H1 (cell line): ENCODE data around the gene ABCD2. TPM values are rescaled to one million over a fixed set of nuclear protein-coding genes. Genes with fewer than 3 reads are reported as not detected.

Experiments
- BRCA1 ChIP-seq: IDR thresholded peaks from 2 replicates; pipeline ENCODE4 v1.6.1; 2012; ENCODE audit warnings: low read depth, low read length, improper control_type of control experiment
- CBX8 ChIP-seq: fragments of 300-800, 300-1000 bp; sonication (generic); IDR thresholded peaks from 2 replicates; pipeline ENCODE4 v1.7.1; 2016; ENCODE audit warnings: low read depth, low read length, borderline replicate concordance
- CEBPB ChIP-seq: IDR thresholded peaks from 2 replicates; pipeline ENCODE4 v1.6.1; 2012; ENCODE audit warnings: low read depth, low read length
- CHD7 ChIP-seq: fragments of 300-600 bp; sonication (generic); IDR thresholded peaks from 2 replicates; pipeline ENCODE4 v1.7.1; 2012; ENCODE audit warnings: low read length, moderate library complexity, mild to moderate bottlenecking, inconsistent platforms; ENCODE audit not compliant: insufficient replicate concordance
- GTF2F1 ChIP-seq: IDR thresholded peaks from 2 replicates; pipeline ENCODE4 v1.6.1; 2012; ENCODE audit warnings: low read depth, low read length, improper control_type of control experiment, borderline replicate concordance
- KDM4A ChIP-seq: IDR thresholded peaks from one replicate; pipeline ENCODE4 v1.7.1; 2012; ENCODE audit warnings: low read depth, mild to moderate bottlenecking, moderate library complexity, low read length, inconsistent platforms; ENCODE audit not compliant: severe bottlenecking
- KDM5A ChIP-seq: fragments of 200-600 bp; IDR thresholded peaks from 2 replicates; pipeline ENCODE4 v1.7.1; 2012; ENCODE audit warnings: mild to moderate bottlenecking, low read length, inconsistent platforms, mixed read lengths
- RNF2 ChIP-seq: fragments of 200-900, 300-1000 bp; sonication (generic); IDR thresholded peaks from 2 replicates; pipeline ENCODE4 v1.7.1; 2016; ENCODE audit warnings: borderline replicate concordance, low read depth, mild to moderate bottlenecking, antibody characterized with exemption, low read length; ENCODE audit not compliant: poor library complexity, severe bottlenecking; ENCODE audit errors: missing control alignments
- RXRA ChIP-seq: IDR thresholded peaks from 2 replicates; pipeline ENCODE4 v1.6.1; 2011; ENCODE audit warnings: low read depth, mild to moderate bottlenecking, low read length, moderate library complexity; ENCODE audit not compliant: insufficient read depth
- SP2 ChIP-seq: IDR thresholded peaks from 2 replicates; pipeline ENCODE4 v1.6.1; 2012; ENCODE audit warnings: mild to moderate bottlenecking, low read length, inconsistent platforms
- SUZ12 ChIP-seq: fragments of 200-600 bp; sonication (generic); IDR thresholded peaks from 2 replicates; pipeline ENCODE4 v1.6.1; 2012; ENCODE audit warnings: mild to moderate bottlenecking, inconsistent platforms, low read length, moderate library complexity, mixed read lengths
- TAF1 ChIP-seq: IDR thresholded peaks from 2 replicates; pipeline ENCODE4 v1.6.1; 2011; ENCODE audit warnings: mild to moderate bottlenecking, low read depth, low read length
- polyA plus RNA-seq, 7 experiments: library from polyadenylated mRNA; depleted of rRNA in 3 of 7; stranded (reverse) in 5 of 7; unstranded in 2 of 7; fragments of >200 nt in 5 of 7; fragments of 200-250 nt in 2 of 7; gene quantifications; 1 replicate in 5 of 7; 2 replicates in 1 of 7; 4 replicates in 1 of 7; pipeline versions ENCODE4 v1.2.1 to v1.2.3, GENCODE V29; 2011 to 2013; ENCODE audit warnings: missing spikeins in 2 of 7, mixed read lengths in 2 of 7
- total RNA-seq: library from RNA; stranded (reverse); fragmentation: NEBNext Ultra II Directional; extraction: Animal tissue kit (Norgen Biotek cat#: 25700); gene quantifications from 2 replicates; pipeline ENCODE4 v1.2.1, GENCODE V29; 2021

Gene ABCD2
- total and polyA plus RNA-seq, 2 of the 8 experiments (the other 6 are each of a cell fraction or from before 2014, with no cell fraction given): not detected

GRCh38 chr12:39502726-39503125 lies 116.9 kb downstream of the ABCD2 start (continued):
- TF ChIP-seq CHD7: no peak
- TF ChIP-seq GTF2F1: no peak
- TF ChIP-seq CBX8: no peak
- no peak for TF ChIP-seq SP2
- TF ChIP-seq KDM4A: no peak
- no peak for TF ChIP-seq TAF1
- no peak for TF ChIP-seq RNF2
- no peak for TF ChIP-seq RXRA
- no peak for TF ChIP-seq BRCA1
- no peak for TF ChIP-seq SUZ12
- no peak for TF ChIP-seq CEBPB
- TF ChIP-seq KDM5A: no peak
